AG04449 (cell line): Measurements from ENCODE around the gene PGM5.

Experiments used
- CTCF ChIA-PET: fragments of 350-600 bp; formaldehyde crosslinking; extraction: SDS; loops from one replicate; lab custom pipeline; 2021; ENCODE audit warnings: antibody characterized with exemption; lab: Yijun Ruan, JAX
- POLR2A ChIA-PET: fragments of 400-600, 350-600 bp; formaldehyde crosslinking; extraction: SDS; loops from one replicate; lab custom pipeline; 2020; ENCODE audit warnings: antibody characterized with exemption, inconsistent platforms; lab: Yijun Ruan, JAX
- DNase-seq: peaks from one replicate; pipeline ENCODE4 v3.0.0-alpha.2; 2010; ENCODE audit warnings: low read depth, low spot score
- H3K4me3 ChIP-seq: 2 replicates; pipeline ENCODE4 v1.5.1; 2011; ENCODE audit warnings: low read depth, mild to moderate bottlenecking, control low read depth, low read length
- CTCF ChIP-seq: IDR thresholded peaks from one replicate; pipeline ENCODE4 v1.5.1; 2011; ENCODE audit warnings: mild to moderate bottlenecking, moderate library complexity, low read length, control low read depth, inconsistent platforms; ENCODE audit not compliant: insufficient read depth; ENCODE audit errors: missing control alignments

The PGM5 gene

GRCh38 chr9:68498816-68499215, 142.4 kb downstream of the PGM5 start:
- CTCF ChIA-PET: no interaction called here
- no peak for TF ChIP-seq CTCF
- no peak for DNase-seq
- POLR2A ChIA-PET: no interaction called here
- H3K4me3 ChIP-seq: no peak overlapping the region

- TF ChIP-seq CTCF: no peak
- no peak for DNase-seq
- ChIA-PET CTCF (interaction anchor here (0.7 kb wide), 1 partner anchor 59 kb away, joined by 3 read pairs; no protein-coding TSS in a partner anchor), POLR2A (no interaction called here)
- H3K4me3 ChIP-seq: no peak overlapping the region
Measured at GRCh38 chr9:68500457-68501381, 144.3 kb downstream of the PGM5 start.

GRCh38 chr9:68502279-68502678, 145.9 kb downstream of the PGM5 start:
- ChIA-PET CTCF (no interaction called here), POLR2A (no interaction called here)
- no peak for TF ChIP-seq CTCF
- DNase-seq: no peak
- no peak overlapping the region for H3K4me3 ChIP-seq

- no peak for TF ChIP-seq CTCF
- DNase-seq: no peak
- ChIA-PET CTCF (interaction anchor here (1.0 to 2.4 kb wide), 4 partner anchors 8 to 78 kb away, joined by 3 to 8 read pairs (median 4); no protein-coding TSS in a partner anchor), POLR2A (no interaction called here)
- H3K4me3 ChIP-seq: no peak overlapping the region
Measured at GRCh38 chr9:68505681-68506409, 149.4 kb downstream of the PGM5 start.

- ChIA-PET CTCF (interaction anchor here (1.0 to 2.4 kb wide), 4 partner anchors 9 to 77 kb away, joined by 3 to 8 read pairs (median 4); no protein-coding TSS in a partner anchor), POLR2A (no interaction called here)
- H3K4me3 ChIP-seq: no peak overlapping the region
- no peak for DNase-seq
- TF ChIP-seq CTCF: no peak
Measured at GRCh38 chr9:68506551-68506950, 150.1 kb downstream of the PGM5 start.
